ENCODE measurements around the gene UBXN6.

The UBXN6 gene

GRCh38 chr19:4452230-4452990, 5.2 kb downstream of the UBXN6 start:
- Histone ChIP-seq H3K27me3 (ENCODE audit: control insufficient read depth, insufficient read depth, low read length) (no peaks in the 10 kb centered on the region), H3K36me3 (ENCODE audit: insufficient read depth, low read length) (peaks cover 60% of the 10 kb centered on the region), H3K9me3 (replicated peaks; ENCODE audit: low read length) (no peaks in the 10 kb centered on the region), H3K4me1 (ENCODE audit: control insufficient read depth, insufficient read depth, low read length) (peaks cover 20% of the 10 kb centered on the region), H3K9ac (ENCODE audit: low read depth, low read length) (no peak overlapping the region), H3K4me3 (ENCODE audit: low read length) (no peak overlapping the region), H3K4me2 (ENCODE audit: low read length) (no peak overlapping the region)

GRCh38 chr19:4449639-4450028, 8.0 kb downstream of the UBXN6 start:
- Histone ChIP-seq H3K9ac (ENCODE audit: low read depth, low read length) (no peak overlapping the region), H3K27me3 (ENCODE audit: control insufficient read depth, insufficient read depth, low read length) (no peaks in the 10 kb centered on the region), H3K36me3 (ENCODE audit: insufficient read depth, low read length) (peaks cover 82% of the 10 kb centered on the region), H3K4me2 (ENCODE audit: low read length) (no peak overlapping the region), H3K9me3 (replicated peaks; ENCODE audit: low read length) (no peaks in the 10 kb centered on the region), H3K4me3 (ENCODE audit: low read length) (no peak overlapping the region), H3K4me1 (ENCODE audit: control insufficient read depth, insufficient read depth, low read length) (peaks cover 1% of the 10 kb centered on the region)

GRCh38 chr19:4449022-4449638, 8.5 kb downstream of the UBXN6 start:
- no peak overlapping the region for H3K4me3 ChIP-seq (ENCODE audit: low read length)
- no peaks in the 10 kb centered on the region for H3K9me3 ChIP-seq (replicated peaks; ENCODE audit: low read length)
- H3K4me1 ChIP-seq (ENCODE audit: control insufficient read depth, insufficient read depth, low read length): no peaks in the 10 kb centered on the region
- peaks cover 84% of the 10 kb centered on the region for H3K36me3 ChIP-seq (ENCODE audit: insufficient read depth, low read length)
- H3K27me3 ChIP-seq (ENCODE audit: control insufficient read depth, insufficient read depth, low read length): no peaks in the 10 kb centered on the region
- no peak overlapping the region for H3K4me2 ChIP-seq (ENCODE audit: low read length)
- no peak overlapping the region for H3K9ac ChIP-seq (ENCODE audit: low read depth, low read length)

GRCh38 chr19:4448147-4448985, 9.2 kb downstream of the UBXN6 start:
- no peaks in the 10 kb centered on the region for H3K4me1 ChIP-seq (ENCODE audit: control insufficient read depth, insufficient read depth, low read length)

GRCh38 chr19:4447327-4448146, 10.1 kb downstream of the UBXN6 start:
- Histone ChIP-seq H3K9ac (ENCODE audit: low read depth, low read length) (no peak overlapping the region), H3K4me2 (ENCODE audit: low read length) (no peak overlapping the region), H3K9me3 (replicated peaks; ENCODE audit: low read length) (no peaks in the 10 kb centered on the region), H3K27me3 (ENCODE audit: control insufficient read depth, insufficient read depth, low read length) (no peaks in the 10 kb centered on the region), H3K36me3 (ENCODE audit: insufficient read depth, low read length) (peaks cover 70% of the 10 kb centered on the region), H3K4me1 (ENCODE audit: control insufficient read depth, insufficient read depth, low read length) (no peaks in the 10 kb centered on the region), H3K4me3 (ENCODE audit: low read length) (no peak overlapping the region)

More at GRCh38 chr19:4448147-4448985, 9.2 kb downstream of the UBXN6 start:
- no peak overlapping the region for H3K9ac ChIP-seq (ENCODE audit: low read depth, low read length)
- no peaks in the 10 kb centered on the region for H3K27me3 ChIP-seq (ENCODE audit: control insufficient read depth, insufficient read depth, low read length)
- H3K36me3 ChIP-seq (ENCODE audit: insufficient read depth, low read length): peaks cover 78% of the 10 kb centered on the region
- no peaks in the 10 kb centered on the region for H3K9me3 ChIP-seq (replicated peaks; ENCODE audit: low read length)
- no peak overlapping the region for H3K4me3 ChIP-seq (ENCODE audit: low read length)
- H3K4me2 ChIP-seq (ENCODE audit: low read length): no peak overlapping the region

GRCh38 chr19:4446704-4447200, 10.8 kb downstream of the UBXN6 start:
- no peaks in the 10 kb centered on the region for H3K9me3 ChIP-seq (replicated peaks; ENCODE audit: low read length)
- H3K27me3 ChIP-seq (ENCODE audit: control insufficient read depth, insufficient read depth, low read length): no peaks in the 10 kb centered on the region
- no peaks in the 10 kb centered on the region for H3K4me1 ChIP-seq (ENCODE audit: control insufficient read depth, insufficient read depth, low read length)
- H3K36me3 ChIP-seq (ENCODE audit: insufficient read depth, low read length): peaks cover 70% of the 10 kb centered on the region
- no peak overlapping the region for H3K4me3 ChIP-seq (ENCODE audit: low read length)
- H3K4me2 ChIP-seq (ENCODE audit: low read length): no peak overlapping the region
- no peak overlapping the region for H3K9ac ChIP-seq (ENCODE audit: low read depth, low read length)

GRCh38 chr19:4445963-4446703, 11.5 kb downstream of the UBXN6 start:
- H3K9ac ChIP-seq (ENCODE audit: low read depth, low read length): no peak overlapping the region
- no peaks in the 10 kb centered on the region for H3K4me1 ChIP-seq (ENCODE audit: control insufficient read depth, insufficient read depth, low read length)
- H3K9me3 ChIP-seq (replicated peaks; ENCODE audit: low read length): no peaks in the 10 kb centered on the region
- H3K4me3 ChIP-seq (ENCODE audit: low read length): no peak overlapping the region
- peaks cover 66% of the 10 kb centered on the region for H3K36me3 ChIP-seq (ENCODE audit: insufficient read depth, low read length)
- H3K27me3 ChIP-seq (ENCODE audit: control insufficient read depth, insufficient read depth, low read length): no peaks in the 10 kb centered on the region
- no peak overlapping the region for H3K4me2 ChIP-seq (ENCODE audit: low read length)

GRCh38 chr19:4444765-4445741, 12.5 kb downstream of the UBXN6 start:
- H3K36me3 ChIP-seq (ENCODE audit: insufficient read depth, low read length): peaks cover 65% of the 10 kb centered on the region

GRCh38 chr19:4443966-4444764, 13.4 kb downstream of the UBXN6 start:
- Histone ChIP-seq H3K27me3 (ENCODE audit: control insufficient read depth, insufficient read depth, low read length) (no peaks in the 10 kb centered on the region), H3K36me3 (ENCODE audit: insufficient read depth, low read length) (peaks cover 63% of the 10 kb centered on the region), H3K9ac (ENCODE audit: low read depth, low read length) (no peak overlapping the region), H3K9me3 (replicated peaks; ENCODE audit: low read length) (no peaks in the 10 kb centered on the region), H3K4me3 (ENCODE audit: low read length) (no peak overlapping the region), H3K4me1 (ENCODE audit: control insufficient read depth, insufficient read depth, low read length) (no peaks in the 10 kb centered on the region), H3K4me2 (ENCODE audit: low read length) (no peak overlapping the region)

More at GRCh38 chr19:4444765-4445741, 12.5 kb downstream of the UBXN6 start:
- no peak overlapping the region for H3K9ac ChIP-seq (ENCODE audit: low read depth, low read length)
- H3K4me1 ChIP-seq (ENCODE audit: control insufficient read depth, insufficient read depth, low read length): no peaks in the 10 kb centered on the region
- H3K9me3 ChIP-seq (replicated peaks; ENCODE audit: low read length): no peaks in the 10 kb centered on the region
- H3K27me3 ChIP-seq (ENCODE audit: control insufficient read depth, insufficient read depth, low read length): no peaks in the 10 kb centered on the region
- no peak overlapping the region for H3K4me3 ChIP-seq (ENCODE audit: low read length)
- H3K4me2 ChIP-seq (ENCODE audit: low read length): no peak overlapping the region

Data from skeletal muscle satellite cell (primary cell).